ENCODE measurements around the gene LDB1. TPM values are rescaled to one million over a fixed set of nuclear protein-coding genes. Genes with fewer than 3 reads are reported as not detected.

LDB1 gene
- total RNA-seq, 1 experiment from 2014 or later = 87.6 TPM

- intact Hi-C loops (cut with micrococcal nuclease; ENCODE audit: unreplicated experiment) = no loop called here
- in situ Hi-C loops (cut with HindIII; ENCODE audit: low pct_unique_long_range_greater_than_20kb, low sequenced_read_pairs) = no loop called here
- ChIA-PET CTCF (no interaction called here), POLR2A (interaction anchor here (0.5 kb wide), 1 partner anchor 1078 kb away, joined by 10 read pairs; no protein-coding TSS in a partner anchor)
- no peak for TF ChIP-seq CTCF (IDR thresholded peaks at IDR 0.05)
- ATAC-seq (no peak), DNase-seq (ENCODE audit: low read depth, low spot score) (no peak)
- Histone ChIP-seq H3K27ac (ENCODE audit: low read length) (no peak overlapping the region), H3K27me3 (ENCODE audit: control insufficient read depth, insufficient read depth, low read length) (no peaks in the 10 kb centered on the region), H3K36me3 (ENCODE audit: control insufficient read depth, insufficient read depth, low read length) (peaks cover 31% of the 10 kb centered on the region), H3K9me3 (ENCODE audit: control insufficient read depth, insufficient read depth, low read depth, low read length) (no peaks in the 10 kb centered on the region), H3K4me1 (ENCODE audit: control insufficient read depth, insufficient read depth, low read length) (peaks cover 33% of the 10 kb centered on the region), H3K4me3 (ENCODE audit: low read depth in 2 of 2, low read length in 2 of 2) (no peak overlapping the region)
- no TSS peak for BruUV-seq (replicated peaks)
These were observed 8.9 kb downstream of the LDB1 start for GRCh38 chr10:102111276-102111675.

GRCh38 chr10:102109166-102110116 lies 10.7 kb downstream of the LDB1 start:
- intact Hi-C loops (cut with micrococcal nuclease; ENCODE audit: unreplicated experiment) = no loop called here
- no peak for DNase-seq (ENCODE audit: low read depth, low spot score)
- in situ Hi-C loops (cut with HindIII; ENCODE audit: low pct_unique_long_range_greater_than_20kb, low sequenced_read_pairs) = no loop called here
- Histone ChIP-seq H3K27me3 (ENCODE audit: control insufficient read depth, insufficient read depth, low read length) (no peaks in the 10 kb centered on the region), H3K4me1 (ENCODE audit: control insufficient read depth, insufficient read depth, low read length) (peaks cover 20% of the 10 kb centered on the region), H3K27ac (ENCODE audit: low read length) (no peak overlapping the region), H3K4me3 (ENCODE audit: low read depth in 2 of 2, low read length in 2 of 2) (no peak overlapping the region), H3K9me3 (ENCODE audit: control insufficient read depth, insufficient read depth, low read depth, low read length) (no peaks in the 10 kb centered on the region), H3K36me3 (ENCODE audit: control insufficient read depth, insufficient read depth, low read length) (peaks cover 31% of the 10 kb centered on the region)
- ChIA-PET CTCF (interaction anchor here (0.5 kb wide), 1 partner anchor 16 kb away, joined by 8 read pairs; no protein-coding TSS in a partner anchor), POLR2A (no interaction called here)
- TF ChIP-seq POLR2AphosphoS5 (IDR thresholded peaks at IDR 0.05; ENCODE audit: low read depth, low read length) (no peak), TCF7L2 (IDR thresholded peaks at IDR 0.05; ENCODE audit: low read depth, low read length) (no peak), SIN3A (IDR thresholded peaks at IDR 0.05; ENCODE audit: borderline replicate concordance, insufficient read depth, low read depth, low read length) (no peak), CTCF (IDR thresholded peaks at IDR 0.05) (no peak), REST (IDR thresholded peaks at IDR 0.05; ENCODE audit: insufficient read depth in 1 of 2, low read depth in 2 of 2, low read length in 1 of 2) (no peak)
- no TSS peak for BruUV-seq (replicated peaks)
- no peak for ATAC-seq

All from Panc1 (cell line).